Activated CD8-positive, alpha-beta memory T cell treated with anti-CD3 and anti-CD28 coated beads, Interleukin-2, amount 10 ng/mL, durations not matched to agents 7 days and 5 days (primary cell): ENCODE results near the gene HHAT. TPM values are rescaled to one million over a fixed set of nuclear protein-coding genes. Genes with fewer than 3 reads are reported as not detected.
"Not testable (repeated sequence)": the region's sequence is repeated elsewhere in the genome, so short reads cannot be mapped to it uniquely, and the experiment has no call there.

Source experiments
- ATAC-seq: fragments of 150-1000 bp; cut with Tn5 transposase; one replicate; pipeline ENCODE4 v1.10.0; 2021; ENCODE audit warnings: moderate library complexity
- CTCF ChIA-PET: fragments of 350-600 bp; sonication (Branson Sonifier 250); formaldehyde crosslinking; loops from one replicate; lab custom pipeline; 2021; ENCODE audit warnings: antibody characterized with exemption; lab: Charles Lee
- DNase-seq: peaks from one replicate; pipeline ENCODE4 v3.0.0-alpha.2; 2020
- H3K27ac Mint-ChIP-seq: one replicate; pipeline ENCODE4 v1.8.0; 2021; ENCODE audit warnings: mild to moderate bottlenecking, mixed read lengths
- H3K27me3 Mint-ChIP-seq: one replicate; pipeline ENCODE4 v1.8.0; 2021; ENCODE audit warnings: mixed read lengths
- H3K36me3 Mint-ChIP-seq: one replicate; pipeline ENCODE4 v1.8.0; 2021; ENCODE audit warnings: mild to moderate bottlenecking, mixed read lengths
- H3K4me1 Mint-ChIP-seq: one replicate; pipeline ENCODE4 v1.8.0; 2021; ENCODE audit warnings: mixed read lengths
- H3K4me3 Mint-ChIP-seq: one replicate; pipeline ENCODE4 v1.8.0; 2021; ENCODE audit warnings: mild to moderate bottlenecking, moderate library complexity, mixed read lengths
- H3K9me3 Mint-ChIP-seq: one replicate; pipeline ENCODE4 v1.8.0; 2022; ENCODE audit warnings: low read depth, mixed read lengths
- total RNA-seq, 2 experiments: library from RNA; stranded (reverse); gene quantifications; one replicate each; pipeline ENCODE4 v1.2.3, GENCODE V29; 2021

HHAT gene
- total RNA-seq, 2 experiments from 2014 or later, result 0.23 to 0.64 TPM

DNA sequence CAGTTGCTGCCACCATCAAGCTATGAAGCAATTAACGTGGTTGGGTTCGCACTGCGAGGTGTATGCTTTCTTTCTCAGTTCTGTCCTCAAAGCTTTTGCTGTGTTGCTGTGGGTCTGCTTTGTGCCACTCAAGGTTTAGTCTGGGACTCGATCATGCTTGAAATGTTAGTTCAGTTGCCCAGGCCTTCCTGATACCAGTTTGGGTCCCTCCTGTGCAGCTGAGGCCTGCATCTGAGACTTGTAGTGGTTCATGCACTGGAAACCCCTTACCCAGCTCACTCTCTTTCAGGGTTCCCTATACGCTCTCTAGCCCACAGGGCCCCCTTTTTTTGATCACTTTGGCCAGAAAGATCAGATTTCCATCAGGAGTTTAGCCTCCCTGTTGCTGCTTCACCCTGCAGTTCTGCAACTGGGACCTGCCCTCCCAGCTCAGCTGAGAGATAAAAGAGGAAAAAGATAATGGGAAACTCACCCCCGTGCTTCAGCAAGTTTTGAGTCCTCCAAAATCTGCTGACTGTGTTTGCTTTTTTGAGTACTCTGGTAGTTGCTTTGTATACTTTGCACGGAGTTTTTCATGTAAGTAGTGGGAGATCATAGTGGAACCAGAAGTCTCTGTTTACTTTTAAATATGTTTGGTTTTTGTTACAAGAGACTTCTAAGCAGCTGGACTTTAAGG is 317.0 kb downstream of the HHAT start:
- H3K9me3 Mint-ChIP-seq, result no peaks in the 10 kb centered on the region
- H3K27me3 Mint-ChIP-seq, result no peaks in the 10 kb centered on the region
- H3K36me3 Mint-ChIP-seq, result no peaks in the 10 kb centered on the region
- H3K27ac Mint-ChIP-seq, result no peak overlapping the region
- H3K4me3 Mint-ChIP-seq, result no peak overlapping the region
- DNase-seq, result no peak
- peaks cover 16% of the 10 kb centered on the region for H3K4me1 Mint-ChIP-seq
- CTCF ChIA-PET, result no interaction called here
- no peak for ATAC-seq

DNA sequence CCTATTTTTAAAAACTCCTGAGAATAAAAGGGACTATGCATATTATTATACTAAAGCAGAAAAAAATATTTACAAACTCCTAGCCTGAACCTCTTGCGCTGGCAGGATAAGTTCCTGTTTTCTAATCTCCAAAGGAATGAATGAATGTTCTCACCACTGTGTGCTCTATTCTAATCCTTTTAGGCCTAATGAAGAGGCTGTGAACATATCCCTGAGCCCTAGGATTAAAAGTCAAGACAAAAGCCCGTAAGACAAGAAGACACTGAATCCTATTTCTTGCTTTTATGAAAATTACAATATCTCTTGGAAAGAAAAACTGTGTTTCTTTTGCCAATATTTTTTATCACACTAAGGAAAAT is 317.5 kb downstream of the HHAT start:
- ATAC-seq (no peak), DNase-seq (no peak)
- Mint-ChIP-seq H3K27me3 (no peaks in the 10 kb centered on the region), H3K4me1 (peaks cover 16% of the 10 kb centered on the region), H3K36me3 (no peaks in the 10 kb centered on the region), H3K4me3 (no peak overlapping the region), H3K9me3 (no peaks in the 10 kb centered on the region), H3K27ac (no peak overlapping the region)
- CTCF ChIA-PET, result no interaction called here

DNA sequence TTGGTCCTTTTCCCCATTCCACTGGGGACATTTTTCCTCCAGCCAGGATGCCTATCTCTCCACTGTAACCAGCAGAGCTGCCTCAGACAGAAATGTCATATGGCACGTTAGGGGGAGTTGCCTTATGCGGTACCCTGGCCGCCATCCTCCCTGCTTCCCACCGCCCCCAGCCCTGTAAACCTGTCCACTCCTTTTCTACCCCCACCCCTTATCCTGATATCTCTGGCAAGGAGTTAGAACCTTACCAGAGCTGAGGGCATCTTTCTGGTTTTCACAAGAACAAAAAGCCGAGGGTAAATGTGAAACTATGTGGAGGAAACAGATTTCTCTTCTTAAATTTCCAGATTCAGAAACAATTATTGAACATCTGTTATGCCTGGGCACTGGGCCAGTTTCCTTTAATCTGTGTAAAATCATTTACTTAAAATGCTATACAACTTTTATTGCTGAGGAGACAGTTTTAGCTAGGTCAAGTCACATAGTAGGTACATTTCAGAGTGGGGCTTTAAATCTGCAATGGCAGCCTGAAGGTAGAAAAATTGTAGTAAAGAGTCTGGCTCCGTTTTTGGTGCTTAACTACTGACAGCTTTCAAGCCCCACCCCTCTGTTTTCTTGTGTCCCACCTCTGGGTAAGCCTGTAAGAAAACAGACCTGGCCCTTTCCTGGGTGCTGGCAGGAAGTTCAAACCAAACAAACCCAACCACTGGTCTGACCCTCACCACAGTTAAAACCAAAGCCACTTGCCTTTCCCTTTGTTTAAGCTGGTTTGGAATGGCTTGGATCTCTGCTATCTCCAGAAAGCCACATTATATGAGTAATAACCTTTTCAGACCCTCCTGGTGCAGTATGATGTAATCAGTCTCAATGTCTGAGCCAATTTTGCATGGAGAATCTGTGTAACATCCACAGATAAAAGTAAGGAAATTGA is 319.0 kb downstream of the HHAT start:
- Mint-ChIP-seq H3K27me3 (no peaks in the 10 kb centered on the region), H3K27ac (peak overlapping the region; percentile 35), H3K4me3 (no peak overlapping the region), H3K4me1 (peaks cover 16% of the 10 kb centered on the region), H3K36me3 (no peaks in the 10 kb centered on the region), H3K9me3 (no peaks in the 10 kb centered on the region)
- ATAC-seq, result no peak
- no peak for DNase-seq
- CTCF ChIA-PET, result interaction anchor here (0.9 kb wide), 1 partner anchor 302 kb away, joined by 3 read pairs; no protein-coding TSS in a partner anchor

DNA sequence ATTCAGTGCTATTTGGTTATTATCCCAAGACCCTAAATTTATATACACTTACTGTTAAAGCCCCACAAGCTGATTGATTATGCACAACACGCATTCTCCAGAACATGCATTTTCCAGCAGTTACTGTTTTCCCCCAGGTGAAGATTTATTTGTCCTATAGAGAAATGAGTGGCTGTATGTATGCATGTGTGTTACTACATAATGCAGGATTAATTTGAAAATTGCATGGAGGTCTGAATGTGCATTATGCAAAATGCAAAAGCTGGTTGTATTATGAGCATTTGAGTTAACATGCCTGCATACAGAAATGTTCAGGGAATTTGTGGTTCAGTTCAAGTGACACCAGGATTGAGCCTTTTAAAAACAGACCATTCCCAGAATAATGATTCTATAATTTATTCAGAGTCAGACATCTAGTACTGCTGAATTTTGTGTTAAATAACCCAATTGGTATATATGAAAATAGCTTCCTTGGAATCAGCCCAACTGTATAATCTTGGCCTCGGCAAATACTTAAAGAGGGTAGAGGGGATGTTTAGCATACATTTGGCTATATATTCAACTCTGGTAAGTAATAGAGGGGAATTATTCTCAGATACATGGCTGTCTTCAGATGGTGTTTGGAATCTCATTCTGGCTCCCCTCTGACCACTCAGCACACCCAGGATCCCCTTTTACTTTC is 320.0 kb downstream of the HHAT start:
- H3K27me3 Mint-ChIP-seq, result no peaks in the 10 kb centered on the region
- H3K27ac Mint-ChIP-seq, result no peak overlapping the region
- ATAC-seq (no peak), DNase-seq (no peak)
- CTCF ChIA-PET, result no interaction called here
- H3K9me3 Mint-ChIP-seq, result peaks cover 1% of the 10 kb centered on the region
- H3K4me1 Mint-ChIP-seq, result peaks cover 16% of the 10 kb centered on the region
- no peaks in the 10 kb centered on the region for H3K36me3 Mint-ChIP-seq
- H3K4me3 Mint-ChIP-seq, result no peak overlapping the region

DNA sequence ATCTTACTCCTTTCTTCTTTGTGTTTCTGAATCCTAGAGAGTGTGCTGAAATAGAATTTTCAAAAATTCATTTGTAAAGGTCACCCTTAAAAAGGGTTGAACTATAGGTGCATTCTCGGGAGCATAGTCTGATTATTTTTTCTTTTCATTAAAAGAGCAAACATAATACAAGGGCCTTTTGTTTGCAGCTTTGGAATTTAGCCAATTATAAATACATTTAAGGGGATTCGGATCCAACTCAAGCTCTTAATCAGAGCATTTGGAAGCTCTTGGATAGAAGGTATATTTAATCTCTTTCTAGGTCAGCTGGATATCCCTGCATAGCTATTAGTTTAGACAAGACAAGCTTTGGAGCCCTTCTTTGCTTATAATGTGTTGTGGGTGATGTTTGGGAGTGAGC is 321.7 kb downstream of the HHAT start:
- peaks cover 4% of the 10 kb centered on the region for H3K9me3 Mint-ChIP-seq
- DNase-seq (no peak), ATAC-seq (no peak)
- H3K27me3 Mint-ChIP-seq, result no peaks in the 10 kb centered on the region
- H3K36me3 Mint-ChIP-seq, result no peaks in the 10 kb centered on the region
- peaks cover 16% of the 10 kb centered on the region for H3K4me1 Mint-ChIP-seq
- no peak overlapping the region for H3K4me3 Mint-ChIP-seq
- CTCF ChIA-PET, result no interaction called here
- H3K27ac Mint-ChIP-seq, result no peak overlapping the region

DNA sequence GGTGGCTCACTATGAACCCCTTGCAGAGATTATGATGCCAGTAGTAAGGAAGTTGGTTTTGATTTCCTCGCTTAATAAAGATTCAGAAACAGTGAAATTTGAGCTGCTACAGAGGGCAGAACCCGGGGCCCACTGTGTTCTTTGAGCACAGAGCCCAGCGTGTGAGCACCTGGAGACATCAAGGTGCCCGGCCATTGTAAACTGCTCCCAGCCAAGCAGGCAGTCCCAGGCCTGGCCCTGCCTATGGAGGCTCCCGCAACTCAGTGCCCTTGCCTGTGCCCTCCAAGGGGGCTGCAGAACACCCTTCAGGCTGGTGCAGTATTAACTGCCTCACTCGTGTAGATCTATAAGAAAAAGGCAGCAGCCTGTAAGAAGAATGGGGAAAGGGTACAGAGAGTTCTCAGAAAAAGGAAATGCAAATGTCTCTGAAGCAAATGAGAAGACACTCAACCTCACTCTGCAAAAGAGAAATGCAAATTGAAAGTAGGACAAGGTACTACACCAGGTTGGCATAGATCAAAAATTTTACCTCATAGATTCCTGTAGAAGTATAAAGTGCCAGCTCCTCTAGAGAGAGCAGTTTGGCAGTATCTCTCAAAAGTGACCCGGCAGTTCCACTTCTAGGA is 323.7 kb downstream of the HHAT start:
- no peak overlapping the region for H3K27ac Mint-ChIP-seq
- peaks cover 11% of the 10 kb centered on the region for H3K4me1 Mint-ChIP-seq
- ATAC-seq, result no peak
- CTCF ChIA-PET, result no interaction called here
- H3K9me3 Mint-ChIP-seq, result peaks cover 4% of the 10 kb centered on the region
- no peaks in the 10 kb centered on the region for H3K36me3 Mint-ChIP-seq
- DNase-seq, result no peak
- H3K4me3 Mint-ChIP-seq, result no peak overlapping the region
- H3K27me3 Mint-ChIP-seq, result no peaks in the 10 kb centered on the region

DNA sequence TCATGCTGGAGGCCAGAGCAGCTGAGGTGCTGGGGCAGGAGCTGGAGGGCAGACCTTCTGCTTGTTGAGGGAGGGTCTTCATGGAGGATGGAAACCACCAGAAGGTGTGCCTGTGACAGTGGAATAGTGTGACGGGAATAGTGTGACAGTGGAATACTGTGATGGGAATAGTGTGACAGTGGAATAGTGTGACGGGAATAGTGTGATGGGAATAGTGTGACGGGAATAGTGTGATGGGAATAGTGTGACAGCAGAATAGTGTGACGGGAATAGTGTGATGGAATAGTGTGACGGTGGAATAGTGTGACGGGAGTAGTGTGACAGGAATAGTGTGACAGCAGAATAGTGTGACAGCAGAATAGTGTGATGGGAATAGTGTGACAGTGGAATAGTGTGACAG is 325.1 kb downstream of the HHAT start:
- CTCF ChIA-PET, result no interaction called here
- Mint-ChIP-seq H3K4me3 (no peak overlapping the region), H3K4me1 (no peaks in the 10 kb centered on the region), H3K27me3 (peaks cover 3% of the 10 kb centered on the region), H3K9me3 (peaks cover 4% of the 10 kb centered on the region), H3K27ac (no peak overlapping the region), H3K36me3 (no peaks in the 10 kb centered on the region)
- no peak for DNase-seq
- ATAC-seq, result no peak

DNA sequence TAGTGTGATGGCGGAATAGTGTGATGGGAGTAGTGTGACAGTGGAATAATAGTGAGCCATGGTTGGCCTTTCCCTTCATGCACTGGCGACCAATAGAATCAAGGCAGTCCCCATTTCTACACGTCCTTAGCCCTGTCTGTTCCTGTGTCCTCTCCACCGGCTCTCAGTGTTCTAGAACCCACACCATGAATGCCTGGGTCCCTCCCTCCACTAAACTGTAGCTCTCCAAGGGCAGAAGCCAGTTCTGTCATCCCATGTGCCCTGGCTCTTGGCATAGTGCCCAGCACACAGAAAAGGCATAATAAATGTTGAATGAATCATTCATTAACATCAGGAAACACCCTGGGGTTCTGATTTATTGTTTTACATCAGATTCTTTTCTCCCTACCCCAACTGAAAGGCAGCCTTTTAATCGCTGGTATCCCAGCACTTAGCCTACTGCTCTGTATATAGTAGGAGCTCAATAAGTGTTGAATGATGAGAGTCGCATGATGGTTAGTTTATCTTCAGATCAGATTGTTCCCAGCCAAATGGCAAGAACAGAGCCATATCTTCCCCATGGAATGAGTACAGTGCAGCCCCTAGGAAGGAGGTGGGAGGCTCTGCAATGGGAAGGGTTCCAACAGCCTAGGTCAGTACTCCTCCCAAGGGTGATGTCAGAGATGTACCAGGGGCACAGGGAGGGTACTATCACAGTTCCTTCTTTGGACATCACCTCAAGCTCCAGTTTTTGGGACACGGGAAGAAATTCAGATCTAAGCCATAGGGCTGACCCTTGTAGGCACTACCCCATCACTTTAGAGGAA is 325.7 kb downstream of the HHAT start:
- Mint-ChIP-seq H3K4me1 (no peaks in the 10 kb centered on the region), H3K4me3 (no peak overlapping the region), H3K27ac (no peak overlapping the region), H3K27me3 (peaks cover 5% of the 10 kb centered on the region), H3K36me3 (no peaks in the 10 kb centered on the region), H3K9me3 (peaks cover 4% of the 10 kb centered on the region)
- ATAC-seq (peak; percentile 58), DNase-seq (peak; percentile 64)
- CTCF ChIA-PET, result no interaction called here

DNA sequence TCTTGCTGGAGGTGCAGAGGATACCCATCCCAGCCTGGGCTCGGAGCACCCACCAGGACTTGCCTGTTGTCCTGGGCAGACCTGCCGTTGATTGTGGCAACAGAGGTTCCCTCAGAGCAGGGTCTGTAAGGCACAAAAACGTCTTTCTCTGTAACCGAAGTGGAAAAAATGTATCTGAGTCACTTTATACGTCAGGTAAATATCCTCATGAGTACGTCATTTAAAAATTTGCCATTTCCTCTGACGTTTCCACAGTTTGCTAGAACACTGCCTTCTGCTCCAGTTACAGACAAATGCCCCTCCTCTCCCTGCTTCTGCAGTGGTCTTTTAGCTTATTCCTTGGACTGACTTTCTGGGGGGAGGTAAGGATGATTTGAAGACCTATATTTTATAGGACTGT is 326.8 kb downstream of the HHAT start:
- peaks cover 4% of the 10 kb centered on the region for H3K9me3 Mint-ChIP-seq
- H3K4me3 Mint-ChIP-seq, result no peak overlapping the region
- no peaks in the 10 kb centered on the region for H3K4me1 Mint-ChIP-seq
- DNase-seq, result no peak
- no peaks in the 10 kb centered on the region for H3K36me3 Mint-ChIP-seq
- H3K27me3 Mint-ChIP-seq, result peaks cover 8% of the 10 kb centered on the region
- ATAC-seq, result no peak
- no peak overlapping the region for H3K27ac Mint-ChIP-seq
- CTCF ChIA-PET, result no interaction called here

DNA sequence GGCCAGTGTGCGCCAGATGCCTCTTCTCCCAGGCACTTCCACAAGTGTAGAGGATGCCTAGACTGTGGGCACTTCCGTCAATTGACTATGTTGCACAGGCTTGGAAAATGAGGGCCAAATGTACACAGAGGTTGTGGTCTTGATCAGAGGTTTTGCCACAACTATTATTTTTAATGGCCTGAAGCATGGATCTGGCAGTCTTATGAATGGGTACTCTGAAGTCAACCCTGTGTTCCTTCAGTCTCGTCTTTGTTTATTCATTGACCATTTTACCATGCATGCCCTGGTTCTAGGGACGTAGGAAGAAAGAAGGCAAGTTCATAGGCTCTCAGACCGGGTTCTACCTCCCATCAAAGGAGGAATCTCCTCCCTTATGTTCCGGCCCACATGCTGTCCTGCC is 329.1 kb downstream of the HHAT start:
- no peaks in the 10 kb centered on the region for H3K4me1 Mint-ChIP-seq
- ATAC-seq (no peak), DNase-seq (no peak)
- peaks cover 4% of the 10 kb centered on the region for H3K9me3 Mint-ChIP-seq
- peaks cover 8% of the 10 kb centered on the region for H3K27me3 Mint-ChIP-seq
- H3K27ac Mint-ChIP-seq, result no peak overlapping the region
- no peaks in the 10 kb centered on the region for H3K36me3 Mint-ChIP-seq
- CTCF ChIA-PET, result no interaction called here
- no peak overlapping the region for H3K4me3 Mint-ChIP-seq

DNA sequence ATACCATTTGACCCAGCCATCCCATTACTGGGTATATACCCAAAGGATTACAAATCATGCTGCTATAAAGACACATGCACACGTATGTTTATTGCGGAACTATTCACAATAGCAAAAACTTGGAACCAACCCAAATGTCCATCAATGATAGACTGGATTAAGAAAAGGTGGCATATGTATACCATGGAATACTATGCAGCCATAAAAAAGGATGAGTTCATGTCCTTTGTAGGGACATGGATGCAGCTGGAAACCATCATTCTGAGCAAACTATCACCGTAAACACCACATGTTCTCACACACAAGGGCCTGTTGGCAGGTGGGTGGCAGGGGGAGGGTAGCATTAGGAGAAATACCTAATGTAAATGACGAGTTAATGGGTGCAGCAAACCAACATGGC is 332.8 kb downstream of the HHAT start:
- ATAC-seq, CTCF ChIA-PET, H3K4me1 Mint-ChIP-seq: not testable (repeated sequence)

DNA sequence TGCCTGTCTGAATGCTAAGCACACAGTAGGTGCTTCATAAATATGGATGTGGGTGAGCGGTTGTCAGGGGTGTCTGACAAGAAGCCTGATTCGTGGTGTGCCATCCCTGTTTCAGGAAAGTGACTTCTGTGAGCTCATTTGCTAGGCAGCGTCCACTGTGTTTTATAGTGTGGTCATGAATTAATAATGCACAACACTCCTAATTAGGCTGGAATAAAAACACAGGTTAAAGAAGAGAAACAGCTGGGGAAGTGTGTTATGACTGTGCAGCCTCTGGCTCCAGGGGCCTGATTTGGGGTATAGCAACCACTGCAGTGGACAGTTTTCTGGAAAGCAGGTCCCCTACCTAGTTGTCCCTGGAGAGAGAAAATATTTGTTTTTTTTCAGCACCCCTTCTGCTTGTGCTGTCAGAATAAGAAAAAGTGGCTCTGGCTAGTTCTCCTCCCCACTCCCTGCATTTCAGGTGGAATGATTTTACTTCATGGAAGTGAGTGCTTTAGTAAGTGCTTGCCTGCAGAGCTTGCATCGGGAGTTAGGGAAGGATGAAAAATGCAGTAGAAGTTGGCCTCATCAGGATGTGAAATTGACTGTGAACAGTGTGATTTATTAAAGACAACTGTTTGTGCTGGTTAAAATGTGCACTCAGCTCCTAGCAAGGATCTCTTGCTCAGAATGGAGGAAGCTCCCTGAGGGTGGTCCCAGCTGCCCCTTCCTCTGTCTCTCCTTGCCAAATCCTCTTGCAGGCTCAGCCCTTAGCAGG is 333.8 kb downstream of the HHAT start:
- H3K27ac Mint-ChIP-seq, result no peak overlapping the region
- no peak overlapping the region for H3K4me3 Mint-ChIP-seq
- no peaks in the 10 kb centered on the region for H3K36me3 Mint-ChIP-seq
- H3K9me3 Mint-ChIP-seq, result no peaks in the 10 kb centered on the region
- no peaks in the 10 kb centered on the region for H3K4me1 Mint-ChIP-seq
- peaks cover 8% of the 10 kb centered on the region for H3K27me3 Mint-ChIP-seq
- CTCF ChIA-PET, result interaction anchor here (1.0 kb wide), 1 partner anchor 14 kb away, joined by 3 read pairs; no protein-coding TSS in a partner anchor
- ATAC-seq (no peak), DNase-seq (no peak)

More for the DNA sequence above, 332.8 kb downstream of the HHAT start:
- not testable (repeated sequence) for H3K36me3 Mint-ChIP-seq, H3K27ac Mint-ChIP-seq, H3K27me3 Mint-ChIP-seq, H3K9me3 Mint-ChIP-seq, H3K4me3 Mint-ChIP-seq, DNase-seq
